Mammary epithelial cell (primary cell): ENCODE results near the gene SNU13.

ENCODE experiments used
- CTCF ChIP-seq, 2 donors: IDR thresholded peaks in 1 of 2; conservative IDR thresholded peaks in 1 of 2; 2 replicates each; pipeline ENCODE4 v1.5.1; 2011 to 2012; ENCODE audit warnings: inconsistent platforms in 2 of 2, low read length in 2 of 2, mild to moderate bottlenecking in 2 of 2, control low read depth in 1 of 2, low read depth in 1 of 2; ENCODE audit not compliant: insufficient read depth in 1 of 2; ENCODE audit errors: extremely low read depth in 1 of 2
- EZH2 ChIP-seq: IDR thresholded peaks from 2 replicates; pipeline ENCODE4 v1.6.1; 2012; ENCODE audit warnings: low read length, inconsistent platforms, borderline replicate concordance

GRCh38 chr22:41700108-41700364 is 11.4 kb upstream of the SNU13 start:
- TF ChIP-seq CTCF (conservative IDR thresholded peaks at IDR 0.05 in 1 of 2, IDR thresholded peaks at IDR 0.05 in 1 of 2; ENCODE audit: extremely low read depth in 1 of 2, insufficient read depth in 1 of 2, low read depth in 1 of 2, low read length in 2 of 2) (no peak), EZH2 (no peak)
